Measurements from ENCODE around the gene LOXL3. TPM values are rescaled to one million over a fixed set of nuclear protein-coding genes. Genes with fewer than 3 reads are reported as not detected.

LOXL3 gene
- total RNA-seq, 2 donors from 2014 or later = 3.2 to 3.9 TPM

DNA sequence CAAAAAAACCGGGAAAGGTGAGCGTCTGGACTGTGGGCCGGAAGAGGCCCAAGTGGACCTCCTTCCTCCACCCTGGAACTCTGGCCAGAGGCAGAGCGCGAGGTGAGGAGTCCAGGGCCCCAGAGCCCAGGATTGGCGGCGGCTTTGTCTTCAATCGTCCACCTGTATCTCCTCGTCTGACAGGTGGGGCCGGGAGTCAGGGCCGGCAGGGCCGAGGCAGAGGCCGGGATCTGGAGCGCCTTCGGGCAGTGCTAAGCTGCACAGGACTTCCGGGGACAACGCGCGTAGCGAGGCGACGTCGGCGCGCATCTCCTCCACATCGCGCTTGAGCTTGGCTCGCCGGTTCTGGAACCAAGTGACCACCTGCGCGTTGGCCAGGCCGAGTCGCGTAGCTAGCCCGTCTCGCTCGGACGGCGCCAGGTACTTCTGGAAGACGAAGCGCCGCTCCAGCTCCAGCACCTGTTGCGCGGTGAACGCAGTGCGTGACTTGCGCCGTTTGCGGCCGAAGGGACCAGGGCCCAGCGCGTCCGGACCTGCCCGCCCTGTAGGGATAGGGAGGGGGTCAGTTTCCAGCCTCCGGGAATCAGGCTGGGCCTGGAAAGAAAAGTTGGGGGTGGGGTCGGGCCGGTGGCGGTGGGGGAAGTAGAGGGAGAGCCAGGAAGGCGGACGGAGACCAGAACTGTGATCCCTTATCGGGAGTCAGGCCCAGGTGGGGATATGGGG, 55.8 kb downstream of the LOXL3 start:
- Histone ChIP-seq H3K4me3 (peak overlapping the region; percentile 9 to 51), H3K4me1 (peaks cover 0 to 42% of the 10 kb centered on the region in 2 donors), H3K27ac (no peak overlapping the region), H3K9me3 (no peaks in the 10 kb centered on the region), H3K27me3 (peaks cover 18 to 21% of the 10 kb centered on the region in 2 donors), H3K36me3 (peaks cover 9% of the 10 kb centered on the region)
- TF ChIP-seq, protein P1, sequence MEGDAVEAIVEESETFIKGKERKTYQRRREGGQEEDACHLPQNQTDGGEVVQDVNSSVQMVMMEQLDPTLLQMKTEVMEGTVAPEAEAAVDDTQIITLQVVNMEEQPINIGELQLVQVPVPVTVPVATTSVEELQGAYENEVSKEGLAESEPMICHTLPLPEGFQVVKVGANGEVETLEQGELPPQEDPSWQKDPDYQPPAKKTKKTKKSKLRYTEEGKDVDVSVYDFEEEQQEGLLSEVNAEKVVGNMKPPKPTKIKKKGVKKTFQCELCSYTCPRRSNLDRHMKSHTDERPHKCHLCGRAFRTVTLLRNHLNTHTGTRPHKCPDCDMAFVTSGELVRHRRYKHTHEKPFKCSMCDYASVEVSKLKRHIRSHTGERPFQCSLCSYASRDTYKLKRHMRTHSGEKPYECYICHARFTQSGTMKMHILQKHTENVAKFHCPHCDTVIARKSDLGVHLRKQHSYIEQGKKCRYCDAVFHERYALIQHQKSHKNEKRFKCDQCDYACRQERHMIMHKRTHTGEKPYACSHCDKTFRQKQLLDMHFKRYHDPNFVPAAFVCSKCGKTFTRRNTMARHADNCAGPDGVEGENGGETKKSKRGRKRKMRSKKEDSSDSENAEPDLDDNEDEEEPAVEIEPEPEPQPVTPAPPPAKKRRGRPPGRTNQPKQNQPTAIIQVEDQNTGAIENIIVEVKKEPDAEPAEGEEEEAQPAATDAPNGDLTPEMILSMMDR (IDR thresholded peaks at IDR 0.05) = no peak
- no peak for DNase-seq (ENCODE audit: low spot score)

DNA sequence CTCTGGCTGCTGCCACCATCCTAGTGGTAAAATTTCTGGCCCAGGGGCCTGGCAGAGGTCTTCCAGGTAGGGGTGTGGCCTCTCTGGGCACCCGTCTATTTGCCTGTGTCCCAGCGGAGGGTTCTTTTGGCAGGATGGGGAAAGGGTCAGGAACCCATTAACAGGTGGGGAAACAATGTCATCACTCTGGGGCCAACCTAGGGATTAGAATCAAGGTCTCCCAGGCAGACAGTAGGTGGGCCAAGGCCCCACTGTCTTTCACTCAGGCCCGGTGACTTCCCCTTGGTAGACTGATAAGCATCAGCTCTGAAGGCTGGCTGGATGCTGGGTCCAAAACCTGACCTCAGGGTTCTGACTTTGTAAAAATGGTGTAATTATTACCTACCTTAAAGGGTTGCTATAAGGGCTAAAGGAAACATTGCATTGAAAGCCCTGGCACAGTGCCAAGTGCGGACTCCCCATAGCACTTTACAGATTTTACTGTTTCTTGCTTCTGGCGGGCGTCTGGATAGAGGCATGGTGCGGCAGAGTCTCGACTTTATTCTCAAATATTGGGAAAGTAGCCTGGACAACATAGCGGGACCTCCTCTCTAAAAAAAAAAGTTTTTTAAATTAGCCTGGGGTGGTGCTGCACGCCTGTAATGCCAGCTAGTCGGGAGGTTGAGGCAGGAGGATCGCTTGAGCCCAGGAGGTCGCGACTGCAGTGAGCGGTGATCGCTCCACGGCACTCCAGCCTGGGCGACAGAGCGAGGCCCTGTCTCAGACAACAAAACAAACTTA, 56.6 kb downstream of the LOXL3 start:
- no peak overlapping the region for H3K27ac ChIP-seq
- H3K9me3 ChIP-seq = no peaks in the 10 kb centered on the region
- DNase-seq (ENCODE audit: low spot score) = no peak
- peaks cover 0 to 34% of the 10 kb centered on the region in 2 donors for H3K4me1 ChIP-seq
- H3K27me3 ChIP-seq = peaks cover 18 to 21% of the 10 kb centered on the region in 2 donors
- TF ChIP-seq, protein P1 (IDR thresholded peaks at IDR 0.05) = no peak
- H3K4me3 ChIP-seq = peak overlapping the region in 1 of 2 donors; percentile 51
- H3K36me3 ChIP-seq = peaks cover 16% of the 10 kb centered on the region

DNA sequence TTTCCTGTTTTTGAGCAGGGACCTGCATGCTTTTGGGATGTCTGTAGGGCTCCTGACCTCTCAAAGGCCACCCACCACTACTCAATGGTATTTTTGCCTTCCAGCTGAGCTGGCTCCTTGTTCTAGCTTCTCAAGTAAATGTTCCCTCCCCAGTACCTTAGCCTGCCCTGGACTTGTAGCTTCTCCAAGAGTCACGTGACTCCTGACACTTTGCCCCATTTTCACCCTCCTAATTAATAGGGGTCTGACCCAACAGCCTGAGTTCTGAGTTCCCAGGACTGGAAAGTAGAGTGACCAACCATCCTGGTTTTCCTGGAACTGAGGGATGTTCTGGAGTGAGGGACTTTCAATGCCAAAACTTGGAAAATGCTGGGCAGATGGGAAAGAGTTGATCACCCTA, 58.3 kb downstream of the LOXL3 start:
- Histone ChIP-seq H3K4me1 (peaks cover 0 to 29% of the 10 kb centered on the region in 2 donors), H3K9me3 (no peaks in the 10 kb centered on the region), H3K27ac (no peak overlapping the region), H3K27me3 (peaks cover 17 to 21% of the 10 kb centered on the region in 2 donors), H3K36me3 (peaks cover 32% of the 10 kb centered on the region), H3K4me3 (no peak overlapping the region)
- TF ChIP-seq, protein P1 (IDR thresholded peaks at IDR 0.05) = no peak
- no peak for DNase-seq (ENCODE audit: low spot score)

DNA sequence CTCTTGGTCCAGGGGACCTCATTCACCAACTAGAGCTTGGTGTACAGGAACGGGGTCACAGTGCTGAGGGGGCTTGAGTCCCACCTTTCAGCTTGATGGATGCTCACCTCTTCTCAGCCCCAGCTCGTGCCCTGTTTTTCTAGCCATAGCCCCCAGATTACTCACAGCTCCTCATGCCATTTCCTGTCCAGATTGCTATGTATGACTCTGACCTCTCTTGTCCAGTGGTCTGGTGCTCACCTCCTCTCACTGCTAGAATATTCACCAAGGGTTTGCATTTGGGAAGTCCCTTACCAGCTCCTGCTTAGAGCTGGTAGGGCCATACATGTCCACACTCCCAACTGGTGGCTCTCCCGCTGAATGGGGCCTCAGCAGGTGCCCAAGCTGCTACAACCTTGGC, 60.2 kb downstream of the LOXL3 start:
- Histone ChIP-seq H3K9me3 (no peaks in the 10 kb centered on the region), H3K27ac (no peak overlapping the region), H3K4me1 (peaks cover 0 to 14% of the 10 kb centered on the region in 2 donors), H3K4me3 (no peak overlapping the region), H3K36me3 (peaks cover 36% of the 10 kb centered on the region), H3K27me3 (peaks cover 8 to 12% of the 10 kb centered on the region in 2 donors)
- TF ChIP-seq, protein P1 (IDR thresholded peaks at IDR 0.05) = no peak
- no peak for DNase-seq (ENCODE audit: low spot score)

DNA sequence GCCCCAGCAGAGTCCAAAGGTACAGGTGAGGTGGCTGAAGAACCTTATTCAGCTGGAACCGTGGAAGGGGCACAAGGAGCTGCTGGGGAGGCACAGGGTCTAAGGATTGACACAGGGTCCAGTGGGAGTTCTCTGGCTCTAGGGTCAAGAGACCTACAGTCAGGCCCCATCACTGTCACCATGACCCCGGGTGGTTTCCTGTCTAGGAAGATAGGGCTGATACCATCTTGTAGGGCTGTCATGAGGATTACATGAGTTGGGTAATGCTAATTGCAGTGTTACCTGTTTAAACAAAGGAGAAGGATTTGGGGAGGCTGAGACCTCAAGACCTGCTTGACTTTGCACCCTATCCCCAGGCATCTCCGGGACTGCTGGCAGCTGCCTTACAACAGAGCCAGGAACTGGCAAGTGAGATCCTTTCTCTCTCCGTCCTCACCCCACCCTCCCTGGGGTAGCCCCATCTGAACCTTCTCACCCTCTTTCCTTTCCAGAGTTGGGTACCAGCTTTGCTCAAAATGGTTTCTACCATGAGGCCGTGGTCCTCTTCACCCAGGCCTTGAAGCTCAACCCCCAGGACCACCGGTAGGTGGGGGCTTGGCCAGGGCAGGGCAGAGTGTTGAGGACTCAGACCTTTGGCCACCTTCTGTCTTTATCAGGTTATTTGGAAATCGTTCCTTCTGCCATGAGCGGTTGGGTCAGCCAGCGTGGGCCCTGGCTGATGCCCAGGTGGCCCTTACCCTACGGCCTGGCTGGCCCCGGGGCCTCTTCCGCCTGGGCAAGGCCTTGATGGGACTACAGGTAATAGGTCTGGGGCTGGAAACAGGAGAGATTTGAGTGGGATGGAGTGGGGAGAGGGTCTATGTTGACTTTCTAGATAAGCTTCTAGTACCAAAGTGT, 61.8 kb downstream of the LOXL3 start:
- Histone ChIP-seq H3K27ac (no peak overlapping the region), H3K27me3 (no peaks in the 10 kb centered on the region), H3K36me3 (peaks cover 40% of the 10 kb centered on the region), H3K4me3 (no peak overlapping the region), H3K9me3 (no peaks in the 10 kb centered on the region), H3K4me1 (no peaks in the 10 kb centered on the region)
- no peak for DNase-seq (ENCODE audit: low spot score)
- TF ChIP-seq, protein P1 (IDR thresholded peaks at IDR 0.05) = no peak
